Measurements from ENCODE around the gene CST9. TPM values are rescaled to one million over a fixed set of nuclear protein-coding genes. Genes with fewer than 3 reads are reported as not detected.
A peak's percentile ranks its signal among the peaks of the same experiment; 100 is the strongest.
"Not testable (repeated sequence)": the region's sequence is repeated elsewhere in the genome, so short reads cannot be mapped to it uniquely, and the experiment has no call there.

The CST9 gene
- total RNA-seq, 1 experiment from 2014 or later, result not detected

DNA sequence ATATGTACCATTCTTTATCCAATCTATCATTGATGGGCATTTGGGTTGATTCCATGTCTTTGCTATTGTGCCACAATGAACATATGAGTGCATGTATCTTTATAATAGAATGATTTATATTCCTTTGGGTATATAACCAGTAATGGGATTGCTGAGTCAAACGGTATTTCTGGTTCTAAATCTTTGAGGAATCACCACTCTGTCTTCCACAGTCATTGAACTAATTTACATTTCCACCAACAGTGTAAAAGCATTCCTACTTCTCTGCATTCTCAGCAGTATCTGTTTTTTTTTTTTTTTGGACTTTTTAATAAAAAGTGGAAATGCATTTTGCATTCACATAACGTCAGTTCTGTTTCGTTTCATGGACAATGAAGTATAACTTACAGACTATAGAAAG is 16.7 kb upstream of the CST9 start:
- BruUV-seq (replicated peaks); DNase-seq (ENCODE audit: low read depth, low spot score); H3K9me2 ChIP-seq (ENCODE audit: insufficient read depth); H4K20me1 ChIP-seq (ENCODE audit: insufficient read depth); H3K27me3 ChIP-seq (ENCODE audit: insufficient read depth, low read length); CTCF ChIA-PET; H3K79me2 ChIP-seq (ENCODE audit: insufficient read depth, low read length); H3K9me3 ChIP-seq (ENCODE audit: control insufficient read depth in 1 of 2, insufficient read depth in 1 of 2, low read depth in 1 of 2, low read length in 2 of 2); ATAC-seq; intact Hi-C loops (cut with micrococcal nuclease); H3K36me3 ChIP-seq (ENCODE audit: control insufficient read depth in 1 of 2, insufficient read depth in 2 of 2, low read length in 2 of 2); H3K27ac ChIP-seq (ENCODE audit: low read depth, low read length): not testable (repeated sequence)
- RAD21 ChIA-PET (ENCODE audit: low non-redundant PET in 1 of 2, low total read pairs in 2 of 2, uncharacterized antibody in 2 of 2, unreplicated experiment in 2 of 2), result interaction anchor here in 1 of 2 experiments (0.7 kb wide), 1 partner anchor 987 kb away, joined by 3 read pairs; no protein-coding TSS in a partner anchor
- Histone ChIP-seq H2AFZ (ENCODE audit: low read depth, low read length, poor library complexity, severe bottlenecking) (peak overlapping the region; percentile 76), H3K4me3 (replicated peaks in 1 of 2; ENCODE audit: low read depth in 1 of 2, low read length in 2 of 2) (peak overlapping the region in 1 of 2 experiments; percentile 57; a peak in 2 of 4 replicates), H3K4me2 (ENCODE audit: low read length) (peak overlapping the region; percentile 92), H3K9ac (ENCODE audit: low read length) (peak overlapping the region; percentile 66; the same call in 1 of the 2 replicates), H3K4me1 (ENCODE audit: control insufficient read depth in 1 of 2, insufficient read depth in 2 of 2, low read length in 2 of 2) (peaks cover 13 to 33% of the 10 kb centered on the region in 2 experiments)
- POLR2A ChIA-PET, result interaction anchor here (1.1 kb wide), 1 partner anchor 15 kb away, joined by 5 read pairs; the partner anchor contains the start of gene CST3
- TF ChIP-seq EGR1 (IDR thresholded peaks at IDR 0.05; ENCODE audit: low read depth), result 0 out of 2 replicates have a peak, but pooled peaks have one; percentile 31

DNA sequence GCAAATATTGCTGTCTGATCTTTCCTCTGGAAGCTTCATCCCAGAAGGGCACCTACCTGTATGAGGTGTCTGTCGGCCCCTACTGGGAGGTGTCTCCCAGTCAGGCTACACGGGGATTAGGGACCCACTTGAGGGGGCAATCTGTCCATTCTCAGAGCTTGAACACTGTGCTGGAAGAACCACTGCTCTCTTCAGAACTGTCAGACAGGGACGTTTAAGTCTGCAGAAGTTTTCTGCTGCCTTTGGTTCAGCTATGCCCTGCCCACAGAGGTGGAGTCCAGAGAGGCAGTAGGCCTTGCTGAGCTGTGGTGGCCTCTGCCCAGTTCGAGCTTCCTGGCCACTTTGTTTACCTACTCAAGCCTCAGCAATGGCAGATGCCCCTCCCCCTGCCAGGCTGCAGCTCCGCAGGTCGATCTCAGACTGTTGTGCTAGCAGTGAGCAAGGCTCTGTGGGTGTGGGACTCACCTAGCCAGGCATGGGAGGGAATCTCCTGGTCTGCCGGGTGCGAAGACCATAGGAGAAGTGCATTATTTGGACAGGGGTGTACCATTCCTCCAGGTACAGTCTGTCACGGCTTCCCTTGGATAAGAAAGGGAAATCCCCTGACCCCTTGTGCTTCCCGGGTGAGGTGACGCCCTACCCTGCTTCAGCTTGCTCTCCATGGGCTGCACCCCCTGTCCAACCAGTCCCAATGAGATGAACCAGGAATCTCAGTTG is 15.1 kb upstream of the CST9 start:
- H2AFZ ChIP-seq (ENCODE audit: low read depth, low read length, poor library complexity, severe bottlenecking); ATAC-seq; H3K27me3 ChIP-seq (ENCODE audit: insufficient read depth, low read length); intact Hi-C loops (cut with micrococcal nuclease); H3K79me2 ChIP-seq (ENCODE audit: insufficient read depth, low read length); POLR2A ChIA-PET; CTCF ChIA-PET; DNase-seq (ENCODE audit: low read depth, low spot score); H3K36me3 ChIP-seq (ENCODE audit: control insufficient read depth in 1 of 2, insufficient read depth in 2 of 2, low read length in 2 of 2); H3K4me2 ChIP-seq (ENCODE audit: low read length); H3K9me2 ChIP-seq (ENCODE audit: insufficient read depth); RAD21 ChIA-PET (ENCODE audit: low non-redundant PET in 1 of 2, low total read pairs in 2 of 2, uncharacterized antibody in 2 of 2, unreplicated experiment in 2 of 2); H3K27ac ChIP-seq (ENCODE audit: low read depth, low read length); H3K9ac ChIP-seq (ENCODE audit: low read length); H4K20me1 ChIP-seq (ENCODE audit: insufficient read depth); BruUV-seq (replicated peaks); H3K4me3 ChIP-seq (replicated peaks in 1 of 2; ENCODE audit: low read depth in 1 of 2, low read length in 2 of 2); H3K9me3 ChIP-seq (ENCODE audit: control insufficient read depth in 1 of 2, insufficient read depth in 1 of 2, low read depth in 1 of 2, low read length in 2 of 2): not testable (repeated sequence)
- H3K4me1 ChIP-seq (ENCODE audit: control insufficient read depth in 1 of 2, insufficient read depth in 2 of 2, low read length in 2 of 2), result peaks cover 10 to 23% of the 10 kb centered on the region in 2 experiments

DNA sequence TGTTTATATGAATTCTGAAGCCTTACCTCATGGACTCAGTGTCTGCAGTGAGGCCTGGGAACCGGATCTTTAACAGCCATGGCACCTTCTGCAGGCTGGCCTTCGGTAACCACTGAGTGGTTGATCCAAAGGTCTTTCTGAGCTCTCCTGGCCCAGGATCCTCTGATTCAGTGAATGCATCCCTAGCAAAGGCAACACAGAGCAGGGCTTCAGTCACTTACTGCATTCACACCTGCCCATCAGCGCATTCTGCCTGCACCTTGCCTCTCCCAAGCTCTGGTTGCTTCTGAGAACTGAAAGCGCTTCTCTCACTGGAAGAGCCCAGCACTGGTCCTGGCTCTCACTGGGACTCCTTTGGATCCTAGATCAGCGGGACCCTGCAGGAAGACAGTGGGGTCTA is 8.4 kb upstream of the CST9 start:
- Histone ChIP-seq H3K9me3 (ENCODE audit: control insufficient read depth in 1 of 2, insufficient read depth in 1 of 2, low read depth in 1 of 2, low read length in 2 of 2) (no peaks in the 10 kb centered on the region), H3K4me2 (ENCODE audit: low read length) (no peak overlapping the region), H3K9ac (ENCODE audit: low read length) (no peak overlapping the region), H3K4me3 (replicated peaks in 1 of 2; ENCODE audit: low read depth in 1 of 2, low read length in 2 of 2) (no peak overlapping the region), H3K9me2 (ENCODE audit: insufficient read depth) (no peaks in the 10 kb centered on the region), H4K20me1 (ENCODE audit: insufficient read depth) (no peaks in the 10 kb centered on the region), H3K27ac (ENCODE audit: low read depth, low read length) (no peak overlapping the region), H3K36me3 (ENCODE audit: control insufficient read depth in 1 of 2, insufficient read depth in 2 of 2, low read length in 2 of 2) (no peaks in the 10 kb centered on the region), H3K27me3 (ENCODE audit: insufficient read depth, low read length) (no peaks in the 10 kb centered on the region), H2AFZ (ENCODE audit: low read depth, low read length, poor library complexity, severe bottlenecking) (no peak overlapping the region), H3K4me1 (ENCODE audit: control insufficient read depth in 1 of 2, insufficient read depth in 2 of 2, low read length in 2 of 2) (no peaks in the 10 kb centered on the region), H3K79me2 (ENCODE audit: insufficient read depth, low read length) (no peaks in the 10 kb centered on the region)
- ChIA-PET CTCF (no interaction called here), RAD21 (ENCODE audit: low non-redundant PET in 1 of 2, low total read pairs in 2 of 2, uncharacterized antibody in 2 of 2, unreplicated experiment in 2 of 2) (no interaction called here), POLR2A (no interaction called here)
- DNase-seq (ENCODE audit: low read depth, low spot score), result no peak
- TF ChIP-seq SP1 (IDR thresholded peaks at IDR 0.05; ENCODE audit: low read depth) (no peak), ELF1 (IDR thresholded peaks at IDR 0.05; ENCODE audit: borderline replicate concordance, low read depth) (no peak), CBX3 (IDR thresholded peaks at IDR 0.05; ENCODE audit: low read depth) (no peak), CEBPB (IDR thresholded peaks at IDR 0.05; ENCODE audit: low read depth) (no peak), ZFX (IDR thresholded peaks at IDR 0.05) (no peak), JUND (IDR thresholded peaks at IDR 0.05) (no peak), EZH2 (IDR thresholded peaks at IDR 0.05) (no peak), TCF7L2 (IDR thresholded peaks at IDR 0.05; ENCODE audit: borderline replicate concordance, extremely low read depth, insufficient read depth, insufficient read length) (no peak), EGR1 (IDR thresholded peaks at IDR 0.05; ENCODE audit: low read depth) (no peak)
- TF ChIP-seq, protein P1, sequence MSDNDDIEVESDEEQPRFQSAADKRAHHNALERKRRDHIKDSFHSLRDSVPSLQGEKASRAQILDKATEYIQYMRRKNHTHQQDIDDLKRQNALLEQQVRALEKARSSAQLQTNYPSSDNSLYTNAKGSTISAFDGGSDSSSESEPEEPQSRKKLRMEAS (IDR thresholded peaks at IDR 0.05), result no peak
- TF ChIP-seq, protein P2, sequence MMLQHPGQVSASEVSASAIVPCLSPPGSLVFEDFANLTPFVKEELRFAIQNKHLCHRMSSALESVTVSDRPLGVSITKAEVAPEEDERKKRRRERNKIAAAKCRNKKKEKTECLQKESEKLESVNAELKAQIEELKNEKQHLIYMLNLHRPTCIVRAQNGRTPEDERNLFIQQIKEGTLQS (IDR thresholded peaks at IDR 0.05), result no peak
- intact Hi-C loops (cut with micrococcal nuclease), result no loop called here
- BruUV-seq (replicated peaks), result no TSS peak
- no peak for ATAC-seq

All from HCT116 (cell line).